GM19238 (cell line): ENCODE measurements around the gene ULK1.
"Not testable (repeated sequence)": the region's sequence is repeated elsewhere in the genome, so short reads cannot be mapped to it uniquely, and the experiment has no call there.

ENCODE experiments used
- DNase-seq: peaks from one replicate; pipeline ENCODE4 v3.0.0; 2011; ENCODE audit warnings: low spot score; ENCODE audit not compliant: insufficient read length

ULK1 gene

GRCh38 chr12:131885543-131886057 is 8.8 kb upstream of the ULK1 start:
- no peak for DNase-seq

- DNase-seq, result not testable (repeated sequence)
These were observed 2.7 kb upstream of the ULK1 start for GRCh38 chr12:131891722-131892121.

GRCh38 chr12:131892711-131893604 is 1.5 kb upstream of the ULK1 start:
- DNase-seq, result peak; percentile 4

GRCh38 chr12:131893605-131894312 is 663 bp upstream of the ULK1 start:
- no peak for DNase-seq

GRCh38 chr12:131894981-131895639 is 688 bp downstream of the ULK1 start:
- DNase-seq, result peak; percentile 29

- DNase-seq, result no peak
These were observed 1.2 kb downstream of the ULK1 start for GRCh38 chr12:131895640-131896079.

GRCh38 chr12:131896080-131896810 is 1.8 kb downstream of the ULK1 start:
- peak; percentile 95 for DNase-seq

- peak; percentile 4 for DNase-seq
These were observed 2.4 kb downstream of the ULK1 start for GRCh38 chr12:131896811-131897270.

- DNase-seq, result no peak
These were observed 2.9 kb downstream of the ULK1 start for GRCh38 chr12:131897276-131897675.

GRCh38 chr12:131897875-131898274 is 3.5 kb downstream of the ULK1 start:
- no peak for DNase-seq

- no peak for DNase-seq
These were observed 6.0 kb downstream of the ULK1 start for GRCh38 chr12:131900397-131900796.

- no peak for DNase-seq
These were observed 7.3 kb downstream of the ULK1 start for GRCh38 chr12:131901431-131902331.

GRCh38 chr12:131902332-131903241 is 8.2 kb downstream of the ULK1 start:
- no peak for DNase-seq

GRCh38 chr12:131903270-131904255 is 9.1 kb downstream of the ULK1 start:
- no peak for DNase-seq

GRCh38 chr12:131904346-131904745 is 9.9 kb downstream of the ULK1 start:
- no peak for DNase-seq

- no peak for DNase-seq
These were observed 10.7 kb downstream of the ULK1 start for GRCh38 chr12:131905081-131905629.

- DNase-seq, result no peak
These were observed 11.2 kb downstream of the ULK1 start for GRCh38 chr12:131905630-131906091.
